Keratinocyte (primary cell): ENCODE data around the gene PLXNA2. TPM values are rescaled to one million over a fixed set of nuclear protein-coding genes. Genes with fewer than 3 reads are reported as not detected.

Experiments used
- DNase-seq: peaks from one replicate; pipeline ENCODE4 v3.0.0-alpha.2; 2011; ENCODE audit warnings: low read depth, missing footprints, low spot score
- FAIRE-seq: peaks from 2 replicates; lab custom pipeline; 2011; peaks lifted over from hg19 to GRCh38; lab: Jason Lieb, UNC
- H2AFZ ChIP-seq: 2 replicates; pipeline ENCODE4 v1.6.0; 2012; ENCODE audit warnings: low read length, control low read depth, inconsistent platforms; ENCODE audit not compliant: control insufficient read depth
- H3K27ac ChIP-seq: 2 replicates; pipeline ENCODE4 v1.5.1; 2011; ENCODE audit warnings: low read length; ENCODE audit not compliant: control insufficient read depth, insufficient read depth
- H3K27me3 ChIP-seq: 3 replicates; pipeline ENCODE4 v1.6.0; 2011; ENCODE audit warnings: low read length; ENCODE audit not compliant: control insufficient read depth, insufficient read depth; ENCODE audit errors: extremely low read depth
- H3K36me3 ChIP-seq, 2 experiments: 2 replicates in 1 of 2; 3 replicates in 1 of 2; pipeline ENCODE4 v1.5.1; 2011; ENCODE audit warnings: low read length in 2 of 2, mild to moderate bottlenecking in 1 of 2; ENCODE audit not compliant: control insufficient read depth in 2 of 2, insufficient read depth in 2 of 2; ENCODE audit errors: extremely low read depth in 1 of 2
- H3K4me1 ChIP-seq: 3 replicates; pipeline ENCODE4 v1.5.1; 2011; ENCODE audit warnings: low read length; ENCODE audit not compliant: control insufficient read depth, insufficient read depth; ENCODE audit errors: extremely low read depth
- H3K4me2 ChIP-seq: 3 replicates; pipeline ENCODE4 v1.6.0; 2011; ENCODE audit warnings: low read depth, low read length; ENCODE audit not compliant: control insufficient read depth, insufficient read depth; ENCODE audit errors: extremely low read depth
- H3K4me3 ChIP-seq, 3 experiments: fragments of 200-600 bp in 1 of 3; sonication (generic) in 1 of 3; 2 replicates in 2 of 3; 3 replicates in 1 of 3; pipeline ENCODE4 v1.5.1; 2011 to 2016; ENCODE audit warnings: low read length in 3 of 3, mild to moderate bottlenecking in 3 of 3, control low read depth in 2 of 3, inconsistent platforms in 1 of 3, low read depth in 1 of 3, mixed read lengths in 1 of 3, mixed run types in 1 of 3, moderate library complexity in 1 of 3; ENCODE audit not compliant: control insufficient read depth in 2 of 3, insufficient read depth in 2 of 3; ENCODE audit errors: extremely low read depth in 1 of 3
- H3K79me2 ChIP-seq: 2 replicates; pipeline ENCODE4 v1.6.0; 2012; ENCODE audit warnings: low read length; ENCODE audit not compliant: control insufficient read depth, insufficient read depth
- H3K9ac ChIP-seq: 3 replicates; pipeline ENCODE4 v1.6.0; 2011; ENCODE audit warnings: low read length; ENCODE audit not compliant: control insufficient read depth, insufficient read depth; ENCODE audit errors: extremely low read depth
- H3K9me1 ChIP-seq: 3 replicates; pipeline ENCODE4 v1.6.0; 2011; ENCODE audit warnings: low read length; ENCODE audit not compliant: control insufficient read depth, insufficient read depth; ENCODE audit errors: extremely low read depth
- H3K9me3 ChIP-seq: 2 replicates; pipeline ENCODE4 v1.5.1; 2012; ENCODE audit warnings: low read depth, low read length; ENCODE audit not compliant: control insufficient read depth
- H4K20me1 ChIP-seq: 3 replicates; pipeline ENCODE4 v1.6.0; 2011; ENCODE audit warnings: low read length; ENCODE audit not compliant: control insufficient read depth, insufficient read depth; ENCODE audit errors: extremely low read depth
- EZH2 ChIP-seq: IDR thresholded peaks from one replicate; pipeline ENCODE4 v1.6.1; 2012; ENCODE audit warnings: inconsistent platforms, mild to moderate bottlenecking, low read length, moderate library complexity
- dilution Hi-C: fragments of 300-500 bp; cut with MboI; formaldehyde crosslinking; loops from one replicate; pipeline ENCODE4 v1.7.0; 2020; ENCODE audit warnings: low sequenced_read_pairs; ENCODE audit not compliant: extremely low pct_ligation_motif_present
- polyA plus RNA-seq, 5 experiments: library from polyadenylated mRNA; depleted of rRNA in 3 of 5; stranded (reverse) in 3 of 5; stranded (forward) in 1 of 5; unstranded in 1 of 5; fragments of >200 nt; gene quantifications; 1 replicate in 1 of 5; 2 replicates in 3 of 5; 3 replicates in 1 of 5; pipeline versions ENCODE4 v1.2.1 to v1.2.3, GENCODE V29; 2011 to 2012; ENCODE audit warnings: missing spikeins in 2 of 5, low read depth in 1 of 5, low replicate concordance in 1 of 5
- TF ChIP-seq, protein P1 (sequence below), 3 experiments: IDR thresholded peaks in 1 of 3; conservative IDR thresholded peaks in 1 of 3; optimal IDR thresholded peaks in 1 of 3; 2 replicates in 2 of 3; 3 replicates in 1 of 3; pipeline versions ENCODE3 to v1.5.1; 2011; ENCODE audit warnings: low read length in 3 of 3, mild to moderate bottlenecking in 3 of 3, moderate library complexity in 2 of 3, control low read depth in 1 of 3, inconsistent platforms in 1 of 3; ENCODE audit not compliant: insufficient read depth in 2 of 3; ENCODE audit errors: extremely low read depth in 1 of 3

Gene PLXNA2
- polyA plus RNA-seq, 1 donor (not counting 4 experiments of a cell fraction or from before 2014, with no cell fraction given), result 6.7 TPM

DNA sequence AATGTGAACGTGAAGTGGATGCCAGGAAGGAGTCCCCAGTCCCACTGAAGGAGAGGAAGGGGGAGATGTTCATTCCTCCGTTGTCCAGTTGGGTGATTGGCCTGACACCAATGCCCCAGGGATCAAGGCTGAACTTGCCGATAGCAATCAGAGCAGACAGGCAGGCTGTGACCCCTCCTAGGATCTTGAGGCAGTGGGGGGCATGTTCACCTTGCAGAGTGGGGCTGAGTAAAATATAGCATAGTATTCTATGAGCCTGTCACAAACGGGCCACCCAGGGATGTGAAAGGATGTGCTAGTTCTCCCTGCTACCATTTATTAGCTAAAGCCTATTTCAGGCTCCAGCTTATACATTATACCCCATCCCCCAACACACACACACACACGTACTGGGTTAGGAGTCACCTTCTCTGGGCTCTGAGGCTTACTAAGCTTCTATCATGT, 252.6 kb downstream of the PLXNA2 start:
- Histone ChIP-seq H3K27ac (no peak overlapping the region), H3K79me2 (no peaks in the 10 kb centered on the region), H3K9ac (no peak overlapping the region), H3K9me3 (no peaks in the 10 kb centered on the region), H3K4me1 (no peaks in the 10 kb centered on the region), H3K4me3 (no peak overlapping the region), H2AFZ (no peak overlapping the region), H3K4me2 (no peak overlapping the region), H4K20me1 (no peaks in the 10 kb centered on the region), H3K9me1 (no peaks in the 10 kb centered on the region), H3K27me3 (peaks cover 22% of the 10 kb centered on the region), H3K36me3 (no peaks in the 10 kb centered on the region)
- no peak for TF ChIP-seq EZH2
- TF ChIP-seq, protein P1, sequence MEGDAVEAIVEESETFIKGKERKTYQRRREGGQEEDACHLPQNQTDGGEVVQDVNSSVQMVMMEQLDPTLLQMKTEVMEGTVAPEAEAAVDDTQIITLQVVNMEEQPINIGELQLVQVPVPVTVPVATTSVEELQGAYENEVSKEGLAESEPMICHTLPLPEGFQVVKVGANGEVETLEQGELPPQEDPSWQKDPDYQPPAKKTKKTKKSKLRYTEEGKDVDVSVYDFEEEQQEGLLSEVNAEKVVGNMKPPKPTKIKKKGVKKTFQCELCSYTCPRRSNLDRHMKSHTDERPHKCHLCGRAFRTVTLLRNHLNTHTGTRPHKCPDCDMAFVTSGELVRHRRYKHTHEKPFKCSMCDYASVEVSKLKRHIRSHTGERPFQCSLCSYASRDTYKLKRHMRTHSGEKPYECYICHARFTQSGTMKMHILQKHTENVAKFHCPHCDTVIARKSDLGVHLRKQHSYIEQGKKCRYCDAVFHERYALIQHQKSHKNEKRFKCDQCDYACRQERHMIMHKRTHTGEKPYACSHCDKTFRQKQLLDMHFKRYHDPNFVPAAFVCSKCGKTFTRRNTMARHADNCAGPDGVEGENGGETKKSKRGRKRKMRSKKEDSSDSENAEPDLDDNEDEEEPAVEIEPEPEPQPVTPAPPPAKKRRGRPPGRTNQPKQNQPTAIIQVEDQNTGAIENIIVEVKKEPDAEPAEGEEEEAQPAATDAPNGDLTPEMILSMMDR (optimal IDR thresholded peaks at IDR 0.05 in 1 of 3, IDR thresholded peaks at IDR 0.05 in 1 of 3, conservative IDR thresholded peaks at IDR 0.05 in 1 of 3; ENCODE audit: extremely low read depth in 1 of 3, insufficient read depth in 2 of 3, low read length in 3 of 3), result no peak
- no peak for FAIRE-seq
- dilution Hi-C loops, result no loop called here
- DNase-seq, result no peak

DNA sequence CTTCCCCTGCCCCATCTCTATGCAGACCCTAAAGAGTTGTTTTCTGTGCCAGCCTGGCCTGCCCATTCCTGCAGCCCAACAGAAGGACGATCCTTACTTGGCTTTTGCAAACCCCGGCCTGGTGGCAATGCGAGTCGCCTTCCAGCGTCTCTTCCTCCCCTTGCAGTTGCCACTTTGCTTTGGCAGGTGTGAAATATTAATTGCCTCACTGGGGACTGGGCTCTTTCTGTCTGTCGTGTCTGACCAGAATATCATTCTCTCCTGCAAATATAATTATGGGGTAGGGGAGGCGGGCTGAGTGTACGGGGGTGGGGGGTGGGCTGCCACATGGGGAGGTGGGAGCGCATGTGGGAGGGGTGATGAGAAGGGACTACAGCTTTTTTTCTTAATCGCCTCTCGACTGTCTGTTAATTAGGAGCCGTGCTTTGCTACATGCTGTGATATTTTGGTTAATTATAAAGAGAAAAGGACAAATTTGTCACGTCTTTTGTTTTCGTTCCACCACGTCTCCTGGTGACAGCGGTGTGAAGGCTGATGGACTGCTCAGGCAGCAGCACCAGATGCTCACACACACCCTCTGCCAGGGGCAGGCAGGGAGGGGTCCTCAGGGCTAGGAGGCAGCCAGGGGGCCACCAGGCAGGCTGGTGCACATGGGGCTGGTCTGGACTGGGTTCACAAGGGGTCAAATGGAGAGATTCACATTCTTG, 253.2 kb downstream of the PLXNA2 start:
- dilution Hi-C loops, result no loop called here
- Histone ChIP-seq H3K9me1 (no peaks in the 10 kb centered on the region), H3K4me3 (no peak overlapping the region), H3K36me3 (no peaks in the 10 kb centered on the region), H3K9me3 (no peaks in the 10 kb centered on the region), H3K79me2 (no peaks in the 10 kb centered on the region), H4K20me1 (no peaks in the 10 kb centered on the region), H3K4me1 (no peaks in the 10 kb centered on the region), H3K27me3 (peaks cover 21% of the 10 kb centered on the region), H3K9ac (no peak overlapping the region), H2AFZ (no peak overlapping the region), H3K27ac (no peak overlapping the region), H3K4me2 (no peak overlapping the region)
- no peak for FAIRE-seq
- DNase-seq, result no peak
- TF ChIP-seq, protein P1 (optimal IDR thresholded peaks at IDR 0.05 in 1 of 3, IDR thresholded peaks at IDR 0.05 in 1 of 3, conservative IDR thresholded peaks at IDR 0.05 in 1 of 3; ENCODE audit: extremely low read depth in 1 of 3, insufficient read depth in 2 of 3, low read length in 3 of 3), result no peak
- no peak for TF ChIP-seq EZH2
